PC-3 (cell line): ENCODE data around the gene AGBL3. TPM values are rescaled to one million over a fixed set of nuclear protein-coding genes. Genes with fewer than 3 reads are reported as not detected.

Experiments used
- ATAC-seq: fragments of 200-7000 bp; cut with Tn5 transposase; 2 replicates; pipeline ENCODE4 v1.9.1; 2020; ENCODE audit warnings: mild to moderate bottlenecking, moderate library complexity
- BruUV-seq: library from RNA; stranded (reverse); fragments of 400-500 nt; replicated peaks from 2 replicates; lab custom pipeline; 2021; lab: Mats Ljungman, UMichigan
- CTCF ChIA-PET: fragments of 300-600 bp; sonication (Branson Sonifier 250); formaldehyde crosslinking; loops from one replicate; lab custom pipeline; 2022; ENCODE audit warnings: antibody characterized with exemption; lab: Charles Lee
- POLR2A ChIA-PET: fragments of 300-600 bp; sonication (Branson Sonifier 250); formaldehyde crosslinking; loops from one replicate; lab custom pipeline; 2022; ENCODE audit warnings: antibody characterized with exemption; ENCODE audit not compliant: unreplicated experiment; lab: Charles Lee
- DNase-seq: peaks from one replicate; pipeline ENCODE4 v3.0.0-alpha.2; 2015
- H2AFZ ChIP-seq: fragments of 300-600 bp; sonication (generic); 2 replicates; pipeline ENCODE4 v1.6.0; 2016; ENCODE audit warnings: antibody characterized with exemption, low read length
- H3F3A ChIP-seq: fragments of 300-600 bp; sonication (generic); one replicate; pipeline ENCODE4 v1.6.0; 2017; ENCODE audit warnings: antibody characterized with exemption, low read length, control low read depth, mild to moderate bottlenecking; ENCODE audit not compliant: unreplicated experiment
- H3K27ac ChIP-seq: fragments of 300-600 bp; sonication (generic); 2 replicates; pipeline ENCODE4 v1.5.1; 2016; ENCODE audit warnings: mild to moderate bottlenecking, low read length
- H3K27me3 ChIP-seq: fragments of 300-600 bp; sonication (generic); 2 replicates; pipeline ENCODE4 v1.6.1; 2016; ENCODE audit warnings: low read length, mixed read lengths
- H3K36me3 ChIP-seq: fragments of 300-600 bp; sonication (generic); 2 replicates; pipeline ENCODE4 v1.6.1; 2016; ENCODE audit warnings: low read depth, mixed run types, low read length, mixed read lengths
- H3K4me1 ChIP-seq: fragments of 300-600 bp; sonication (generic); 2 replicates; pipeline ENCODE4 v1.5.1; 2016; ENCODE audit warnings: low read length; ENCODE audit not compliant: insufficient read depth
- H3K4me2 ChIP-seq: fragments of 300-600 bp; sonication (generic); 2 replicates; pipeline ENCODE4 v1.6.0; 2016; ENCODE audit warnings: low read length
- H3K4me3 ChIP-seq: fragments of 300-600 bp; sonication (generic); 2 replicates; pipeline ENCODE4 v1.5.1; 2016; ENCODE audit warnings: mild to moderate bottlenecking, low read length, mixed read lengths
- H3K79me2 ChIP-seq: fragments of 300-600 bp; sonication (generic); 2 replicates; pipeline ENCODE4 v1.6.1; 2017; ENCODE audit warnings: low read length, mixed read lengths
- H3K9ac ChIP-seq: fragments of 300-600 bp; sonication (generic); 2 replicates; pipeline ENCODE4 v1.6.0; 2016; ENCODE audit warnings: mild to moderate bottlenecking, low read length
- H3K9me2 ChIP-seq: fragments of 300-600 bp; sonication (generic); replicated peaks from 2 replicates; pipeline ENCODE4 v1.6.1; 2016; ENCODE audit warnings: mixed run types, low read length, mixed read lengths
- H3K9me3 ChIP-seq: fragments of 300-600 bp; sonication (generic); 2 replicates; pipeline ENCODE4 v1.6.1; 2016; ENCODE audit warnings: low read length, mixed read lengths
- H4K20me1 ChIP-seq: fragments of 300-600 bp; sonication (generic); 2 replicates; pipeline ENCODE4 v1.6.1; 2016; ENCODE audit warnings: low read length, mixed read lengths
- CTCF ChIP-seq: fragments of 300-600 bp; sonication (generic); conservative IDR thresholded peaks from 2 replicates; pipeline ENCODE4 v1.5.1; 2017; ENCODE audit warnings: antibody characterized with exemption, low read depth, mild to moderate bottlenecking, low read length
- EZH2 ChIP-seq: fragments of 300-600 bp; sonication (generic); IDR thresholded peaks from one replicate; pipeline ENCODE4 v1.6.1; 2017; ENCODE audit warnings: antibody characterized with exemption, mild to moderate bottlenecking, low read length; ENCODE audit not compliant: unreplicated experiment
- EZH2phosphoT487 ChIP-seq: fragments of 300-600 bp; sonication (generic); IDR thresholded peaks from 2 replicates; pipeline ENCODE4 v1.6.1; 2018; ENCODE audit warnings: mild to moderate bottlenecking, antibody characterized with exemption, low read length, borderline replicate concordance
- intact Hi-C: fragments of 100-400 bp; cut with micrococcal nuclease; formaldehyde crosslinking; loops from 2 replicates; pipeline ENCODE4 v1.9.0; 2023
- total RNA-seq: library from RNA; depleted of rRNA; stranded (reverse); fragments of >200 nt; gene quantifications from 2 replicates; pipeline ENCODE4 v1.2.3, GENCODE V29; 2014

Gene AGBL3
- total RNA-seq, 1 experiment from 2014 or later, result 2.5 TPM

GRCh38 chr7:134996097-134996550, 9.8 kb downstream of the AGBL3 start:
- H3K27ac ChIP-seq, result no peak overlapping the region

GRCh38 chr7:134997214-134997885, 11.0 kb downstream of the AGBL3 start:
- Histone ChIP-seq H3K27ac (no peak overlapping the region), H3K9me3 (no peaks in the 10 kb centered on the region), H3K4me2 (no peak overlapping the region), H4K20me1 (no peaks in the 10 kb centered on the region), H3F3A (no peaks in the 10 kb centered on the region), H3K9ac (no peak overlapping the region), H3K36me3 (no peaks in the 10 kb centered on the region), H3K9me2 (no peaks in the 10 kb centered on the region), H3K79me2 (no peaks in the 10 kb centered on the region), H2AFZ (no peak overlapping the region), H3K4me3 (no peak overlapping the region), H3K27me3 (no peaks in the 10 kb centered on the region), H3K4me1 (no peaks in the 10 kb centered on the region)
- ChIA-PET POLR2A (no interaction called here), CTCF (no interaction called here)
- DNase-seq, result no peak
- no peak for ATAC-seq
- TF ChIP-seq EZH2phosphoT487 (no peak), EZH2 (no peak), CTCF (no peak)
- BruUV-seq, result no TSS peak
- intact Hi-C loops, result no loop called here

More at GRCh38 chr7:134996097-134996550, 9.8 kb downstream of the AGBL3 start:
- ChIA-PET CTCF (no interaction called here), POLR2A (no interaction called here)
- H3K27me3 ChIP-seq, result no peaks in the 10 kb centered on the region
- ATAC-seq (no peak), DNase-seq (no peak)
- no peaks in the 10 kb centered on the region for H3K79me2 ChIP-seq
- H3K4me3 ChIP-seq, result no peak overlapping the region
- no peak overlapping the region for H3K9ac ChIP-seq
- no peaks in the 10 kb centered on the region for H3K9me2 ChIP-seq
- H3K9me3 ChIP-seq, result no peaks in the 10 kb centered on the region
- H2AFZ ChIP-seq, result no peak overlapping the region
- intact Hi-C loops, result no loop called here
- H3F3A ChIP-seq, result no peaks in the 10 kb centered on the region
- TF ChIP-seq EZH2 (no peak), EZH2phosphoT487 (no peak), CTCF (no peak)
- H3K4me1 ChIP-seq, result peaks cover 8% of the 10 kb centered on the region; the same call in 1 of the 2 replicates
- no TSS peak for BruUV-seq
- no peaks in the 10 kb centered on the region for H3K36me3 ChIP-seq
- no peaks in the 10 kb centered on the region for H4K20me1 ChIP-seq
- H3K4me2 ChIP-seq, result no peak overlapping the region

GRCh38 chr7:134999136-134999535, 12.8 kb downstream of the AGBL3 start:
- no TSS peak for BruUV-seq
- TF ChIP-seq CTCF, result no peak
- Histone ChIP-seq H3K4me2 (no peak overlapping the region), H3F3A (no peaks in the 10 kb centered on the region), H3K4me3 (no peak overlapping the region), H4K20me1 (no peaks in the 10 kb centered on the region), H3K36me3 (no peaks in the 10 kb centered on the region), H2AFZ (no peak overlapping the region), H3K27me3 (no peaks in the 10 kb centered on the region), H3K9me2 (no peaks in the 10 kb centered on the region), H3K79me2 (no peaks in the 10 kb centered on the region), H3K9ac (no peak overlapping the region), H3K9me3 (no peaks in the 10 kb centered on the region), H3K4me1 (no peaks in the 10 kb centered on the region), H3K27ac (no peak overlapping the region)
- intact Hi-C loops, result no loop called here
- DNase-seq, result no peak
- CTCF ChIA-PET, result no interaction called here
- POLR2A ChIA-PET, result no interaction called here
- ATAC-seq, result no peak
